Stimulated activated CD4-positive, alpha-beta T cell treated with anti-CD3 and anti-CD28 coated beads, Interleukin-2, amount 100 ng/mL, for 4 hours (primary cell): ENCODE measurements around the gene EME2.
"Not testable (repeated sequence)": the region's sequence is repeated elsewhere in the genome, so short reads cannot be mapped to it uniquely, and the experiment has no call there.

Source experiments
- DNase-seq: peaks from one replicate; pipeline ENCODE4 v3.0.0-alpha.2; 2020; ENCODE audit warnings: low read depth

Gene EME2

DNA sequence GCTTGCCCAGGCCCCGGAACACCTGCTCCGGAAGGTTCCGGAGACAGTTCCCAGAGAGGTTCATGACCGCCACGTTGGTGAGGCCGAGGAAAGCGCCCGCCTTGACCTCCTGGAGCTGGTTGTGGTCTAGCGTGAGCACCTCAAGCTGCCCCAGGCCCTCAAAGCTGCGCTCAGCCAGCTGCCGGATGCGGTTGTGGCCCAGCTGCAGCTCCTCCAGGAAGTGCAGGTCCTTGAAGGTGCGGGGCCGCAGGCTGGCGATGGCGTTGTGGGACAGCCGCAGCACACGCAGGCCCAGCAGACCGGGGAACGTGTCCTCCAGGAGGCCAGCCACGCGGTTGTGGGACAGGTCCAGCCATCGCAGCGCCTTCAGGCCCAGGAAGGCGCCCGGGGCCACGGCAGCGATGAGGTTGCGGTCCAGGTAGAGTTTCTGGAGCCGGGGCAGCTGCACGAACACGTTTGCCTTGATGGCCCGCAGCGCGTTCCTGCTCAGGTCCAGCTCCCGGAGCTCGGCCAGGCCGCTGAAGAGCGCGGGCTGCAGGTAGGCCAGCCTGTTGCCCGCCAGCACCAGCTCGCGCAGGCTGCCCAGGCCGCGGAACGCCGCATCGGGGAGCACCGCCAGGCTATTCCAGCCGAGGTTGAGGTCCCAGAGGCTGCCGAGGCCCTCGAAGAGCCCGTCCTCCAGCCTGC lies 18.8 kb downstream of the EME2 start:
- DNase-seq = no peak

- DNase-seq = no peak
Measured at GRCh38 chr16:1791943-1792812, 19.6 kb downstream of the EME2 start.

DNA sequence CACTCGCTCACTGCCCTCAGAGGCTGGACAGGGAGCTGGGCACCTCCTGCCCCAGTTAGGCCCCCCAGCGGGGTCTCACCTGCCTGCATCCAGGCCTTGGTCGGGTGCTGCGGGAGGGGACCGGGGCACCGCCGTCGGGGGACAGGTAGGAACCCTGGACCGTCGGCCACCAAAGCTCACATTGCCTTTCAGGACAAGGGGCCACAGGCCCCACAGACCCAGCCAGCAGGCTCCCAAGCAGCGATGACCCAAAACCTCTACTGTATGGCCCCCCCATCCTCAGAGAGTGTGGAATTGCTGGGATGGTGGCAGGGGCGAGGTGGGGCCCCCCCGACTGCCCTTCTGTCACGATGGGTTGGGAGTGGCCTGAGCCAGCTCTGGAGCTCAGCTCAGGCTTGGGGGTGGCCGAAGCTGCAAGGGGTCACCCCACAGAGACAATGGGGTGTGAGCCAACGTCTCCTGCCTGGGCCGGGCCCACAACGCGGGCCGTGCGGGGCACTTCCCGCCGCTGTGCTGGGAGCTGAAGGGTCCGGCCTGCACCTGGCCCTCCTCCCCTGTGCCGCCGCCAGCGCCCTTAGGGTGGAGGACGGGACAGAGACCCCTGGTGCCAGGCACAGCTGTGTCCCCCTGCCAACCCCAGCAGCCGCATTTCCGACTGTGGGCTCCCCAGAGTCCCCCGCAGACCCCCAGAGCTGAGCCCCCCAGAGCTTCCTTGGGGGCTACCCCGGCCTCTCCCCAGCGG lies 20.4 kb downstream of the EME2 start:
- DNase-seq = no peak

GRCh38 chr16:1793578-1794220 lies 21.1 kb downstream of the EME2 start, which contains the start of gene IGFALS:
Gene IGFALS, minus strand, starts transcription at chr16:1793705. Its CDS starts 53 bp downstream, at chr16:1793652.
- no peak for DNase-seq

- DNase-seq = no peak
Measured at GRCh38 chr16:1794221-1794871, 21.7 kb downstream of the EME2 start.

DNA sequence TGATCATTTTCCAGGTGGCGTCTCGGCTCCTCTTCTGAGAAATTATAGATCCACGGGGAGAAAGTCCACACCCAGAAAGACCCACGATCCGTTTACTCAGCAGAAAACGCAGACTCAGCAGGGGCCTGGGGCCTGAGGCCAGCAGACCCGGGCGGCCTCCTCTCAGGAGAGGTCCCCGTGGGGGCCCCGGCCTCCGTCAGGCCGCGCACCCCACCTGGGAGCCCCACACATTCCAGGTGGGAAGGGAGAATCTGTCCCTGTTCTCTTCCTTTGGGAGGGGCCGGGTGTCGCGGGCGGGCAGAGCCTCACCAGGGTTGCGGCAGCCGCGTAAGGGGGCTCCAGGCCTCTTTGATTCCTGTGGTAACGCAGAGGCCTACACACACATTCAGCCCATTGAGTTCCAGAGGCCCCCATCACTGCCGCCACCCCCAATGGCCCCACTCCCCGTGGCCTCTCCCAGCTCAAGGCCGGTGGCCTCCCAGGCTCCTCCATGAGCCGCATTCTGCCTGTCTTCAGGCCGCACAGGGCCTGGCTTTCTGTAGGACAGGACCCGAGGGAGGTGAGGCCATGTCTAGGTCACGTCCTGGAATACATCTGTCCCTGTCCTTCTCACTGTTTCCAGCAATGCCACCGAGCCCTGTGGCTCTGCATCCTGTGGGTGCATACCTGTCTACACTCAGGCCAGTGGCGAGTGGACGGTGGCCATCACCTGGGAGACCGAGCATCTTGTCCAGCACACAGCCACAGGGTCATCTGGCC lies 22.5 kb downstream of the EME2 start:
- no peak for DNase-seq

GRCh38 chr16:1799263-1799662 lies 26.7 kb downstream of the EME2 start:
- DNase-seq = not testable (repeated sequence)

- DNase-seq = no peak
Measured at GRCh38 chr16:1800701-1801100, 28.1 kb downstream of the EME2 start.

GRCh38 chr16:1807626-1808025 lies 35.0 kb downstream of the EME2 start:
- no peak for DNase-seq

- DNase-seq = no peak
Measured at GRCh38 chr16:1808691-1809090, 36.1 kb downstream of the EME2 start.

DNA sequence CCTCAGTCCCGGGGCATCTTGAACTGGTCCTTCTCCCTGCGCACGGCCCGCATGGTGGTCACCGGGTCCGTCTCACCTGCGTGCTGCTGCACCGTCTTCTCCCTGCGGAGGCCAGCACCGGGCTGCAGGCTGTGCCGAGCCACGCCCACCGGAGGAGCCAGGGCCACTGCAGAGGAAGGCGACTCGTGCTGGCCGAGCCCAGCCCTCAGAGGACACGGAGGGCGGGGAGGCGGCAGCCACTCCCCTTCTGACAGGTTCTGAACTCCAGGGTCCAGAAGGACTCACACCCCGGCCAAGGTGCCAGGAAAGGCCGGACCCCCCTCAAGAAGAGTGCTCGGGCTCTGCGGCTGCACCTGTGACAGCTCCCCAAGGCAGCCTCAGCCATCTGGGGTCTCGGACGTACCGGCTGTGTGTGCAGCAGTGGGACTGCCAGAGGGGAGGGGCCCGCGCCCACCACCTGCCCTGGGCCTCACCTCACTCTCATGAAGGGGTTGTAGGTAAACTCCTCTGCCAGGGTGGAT lies 36.7 kb downstream of the EME2 start:
- no peak for DNase-seq

GRCh38 chr16:1810106-1810505 lies 37.5 kb downstream of the EME2 start:
- DNase-seq = no peak

DNA sequence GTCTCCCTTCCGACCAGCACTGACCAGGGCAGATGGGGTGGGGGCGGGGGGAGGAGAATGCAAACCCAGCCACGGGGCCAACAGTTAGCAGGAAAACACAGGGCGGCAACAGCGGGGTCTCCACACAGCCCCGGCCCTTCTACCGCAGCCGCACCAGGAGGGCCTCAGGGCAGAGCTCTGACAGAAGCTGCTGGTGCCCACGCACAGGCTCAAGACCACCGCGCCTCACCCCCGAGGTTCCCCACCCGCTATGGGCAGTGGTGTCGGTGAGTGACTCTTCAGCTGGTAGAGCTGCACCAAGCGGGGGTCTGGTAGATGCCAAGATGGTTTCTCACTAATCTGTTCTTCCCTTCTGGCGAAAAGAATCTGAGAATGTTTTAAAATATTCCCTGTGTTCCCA lies 37.9 kb downstream of the EME2 start:
- DNase-seq = no peak

DNA sequence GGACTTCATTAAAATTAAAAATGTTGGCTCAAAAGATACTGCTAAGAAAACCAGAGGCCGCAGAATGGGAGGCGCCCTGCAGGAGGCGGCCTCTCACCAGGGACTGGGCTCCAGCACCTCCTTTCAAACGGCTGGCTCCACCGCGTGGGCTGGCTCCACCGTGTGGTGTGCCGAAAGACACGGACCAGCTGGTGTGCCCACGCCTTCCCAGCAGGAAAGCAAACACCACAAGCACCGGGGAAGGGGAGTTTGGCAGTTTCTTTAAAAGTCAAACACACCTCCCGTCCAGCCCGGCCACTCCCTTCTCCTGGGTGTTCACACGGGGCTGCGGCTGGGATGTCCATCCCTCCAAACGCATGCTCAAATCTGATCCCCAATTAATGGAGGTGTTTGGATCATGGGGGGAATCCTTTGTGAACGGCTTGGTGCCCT lies 40.1 kb downstream of the EME2 start:
- DNase-seq = peak; percentile 39

DNA sequence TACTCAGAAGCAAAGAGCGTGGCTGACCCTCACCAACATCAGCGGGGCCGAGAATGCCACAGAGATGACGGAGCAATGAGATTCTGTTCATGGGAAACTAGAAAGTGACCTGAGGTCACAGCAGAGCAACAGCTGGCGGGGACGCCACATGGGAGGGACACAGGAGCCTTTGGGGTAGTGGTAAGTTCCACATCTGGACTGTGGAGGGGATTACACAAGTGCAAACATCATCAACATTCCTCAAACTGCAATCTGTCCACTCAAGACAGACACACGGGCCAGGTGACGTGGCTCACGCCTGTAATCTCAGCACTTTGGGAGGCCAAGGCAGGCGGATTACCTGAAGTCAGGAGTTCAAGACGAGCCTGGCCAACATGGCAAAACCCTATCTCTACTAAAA lies 42.9 kb downstream of the EME2 start:
- no peak for DNase-seq

- no peak for DNase-seq
Measured at GRCh38 chr16:1816396-1817275, 44.0 kb downstream of the EME2 start.

- no peak for DNase-seq
Measured at GRCh38 chr16:1817276-1817589, 44.6 kb downstream of the EME2 start.

GRCh38 chr16:1817716-1818115 lies 45.1 kb downstream of the EME2 start:
- no peak for DNase-seq

DNA sequence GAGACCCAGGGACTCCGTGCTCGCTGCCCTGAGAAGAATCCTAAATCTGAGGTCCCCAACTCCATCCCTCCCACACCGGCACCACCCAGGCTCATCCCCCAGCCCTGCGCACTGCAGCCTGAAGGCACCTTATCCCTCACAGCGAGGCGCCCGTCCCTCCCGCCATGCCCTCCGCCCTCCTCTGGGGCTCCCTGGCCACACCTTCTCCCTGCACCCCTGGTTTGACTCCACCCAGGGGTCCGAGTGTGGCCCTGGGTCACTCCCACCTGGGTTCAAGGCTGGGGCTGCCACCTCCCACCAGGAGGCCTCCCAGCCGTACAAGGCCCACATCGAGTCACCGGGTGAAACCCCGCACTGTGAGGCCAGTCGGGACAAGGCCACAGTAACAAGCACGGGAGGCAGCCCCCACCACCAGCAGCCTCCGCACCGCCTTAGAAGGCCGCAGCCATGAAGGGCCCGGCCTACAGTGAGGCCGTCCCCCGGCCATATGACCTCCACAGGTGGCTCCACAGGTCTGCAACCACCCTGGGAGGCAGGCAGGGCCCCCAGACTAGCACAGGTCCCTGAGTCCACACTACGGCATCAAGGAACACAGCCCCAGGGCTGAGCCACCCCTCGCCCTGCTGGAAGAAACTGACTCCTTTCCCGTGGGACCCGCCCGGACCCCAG lies 45.7 kb downstream of the EME2 start:
- DNase-seq = no peak
